ENCODE results near the gene LARP1B.
"Not testable (repeated sequence)": the region's sequence is repeated elsewhere in the genome, so short reads cannot be mapped to it uniquely, and the experiment has no call there.

The LARP1B gene

DNA sequence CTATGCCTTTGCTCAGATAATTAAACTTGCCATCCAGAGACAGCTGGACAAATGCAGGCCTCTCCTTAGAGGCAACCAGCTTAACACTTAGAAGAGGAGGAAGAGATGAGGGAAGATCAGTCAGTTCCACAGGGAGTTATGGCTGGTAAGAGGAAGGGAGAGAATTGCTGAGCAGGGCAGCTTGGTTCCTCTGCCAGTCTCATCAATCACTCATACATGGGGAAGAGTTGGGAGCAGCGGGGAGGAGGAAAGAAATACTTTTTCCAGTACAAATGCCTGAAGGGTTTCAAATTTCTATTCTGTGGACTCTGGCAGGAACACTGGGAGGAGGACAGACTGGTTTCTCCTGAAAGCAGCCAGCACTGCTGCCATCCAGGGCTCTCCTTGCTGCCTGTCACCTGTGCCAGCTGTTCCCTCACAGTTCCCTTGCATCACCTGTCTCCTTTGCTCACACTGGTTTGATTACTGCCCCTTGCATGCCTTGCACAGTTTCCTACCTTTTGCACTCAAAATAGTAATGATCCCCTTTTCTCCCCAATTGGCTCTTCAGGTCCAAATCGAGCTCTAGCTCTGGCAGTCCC lies 167.0 kb downstream of the LARP1B start:
- DNase-seq (ENCODE audit: low spot score) = no peak

- no peak for DNase-seq (ENCODE audit: low spot score)
Measured at GRCh38 chr4:128228845-128229795, 168.0 kb downstream of the LARP1B start.

GRCh38 chr4:128232719-128233118 lies 171.6 kb downstream of the LARP1B start:
- DNase-seq (ENCODE audit: low spot score) = no peak

DNA sequence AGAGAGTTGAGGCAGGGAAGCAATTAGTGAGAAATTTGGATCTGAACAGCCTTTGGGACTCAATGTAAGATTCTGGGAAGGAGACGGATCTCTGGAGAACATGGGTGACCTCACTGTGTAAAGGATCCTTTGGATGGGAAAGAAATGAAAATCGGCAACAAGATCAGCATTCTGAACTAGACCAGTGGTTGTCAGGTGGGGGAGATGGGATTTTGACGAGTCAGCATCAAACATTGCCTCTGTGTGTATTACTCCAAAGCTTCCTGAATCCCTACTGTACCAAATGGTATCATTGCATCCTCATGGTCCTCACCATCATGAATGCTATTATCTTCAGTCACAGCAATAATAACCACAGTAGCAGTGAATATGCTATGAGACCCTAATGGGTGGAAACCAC lies 173.7 kb downstream of the LARP1B start:
- DNase-seq (ENCODE audit: low spot score) = no peak

GRCh38 chr4:128241019-128241418 lies 179.9 kb downstream of the LARP1B start:
- no peak for DNase-seq (ENCODE audit: low spot score)

DNA sequence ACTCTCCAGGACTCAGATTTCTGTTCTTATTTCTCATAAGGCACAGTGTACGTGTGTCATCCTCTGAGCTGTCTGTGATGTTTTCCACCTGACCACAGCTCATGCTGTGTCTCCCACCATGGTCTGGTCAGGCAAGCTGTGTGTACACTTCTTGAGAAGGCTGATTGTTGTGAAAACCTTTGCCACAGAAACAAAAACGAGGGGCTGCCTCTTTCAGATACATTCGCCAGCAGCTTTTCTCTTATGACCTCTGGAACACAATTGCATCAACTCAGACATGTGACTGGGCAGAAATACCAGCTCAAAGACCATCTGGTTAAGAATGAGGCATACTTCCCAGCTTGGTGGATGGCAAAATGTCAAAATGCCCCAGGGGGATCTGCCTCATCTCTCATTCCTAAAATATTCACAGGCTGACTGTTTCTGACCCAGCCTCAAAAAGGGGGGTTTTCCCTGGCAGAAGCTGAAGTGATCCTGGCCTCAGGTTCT lies 180.4 kb downstream of the LARP1B start:
- DNase-seq (ENCODE audit: low spot score) = no peak

DNA sequence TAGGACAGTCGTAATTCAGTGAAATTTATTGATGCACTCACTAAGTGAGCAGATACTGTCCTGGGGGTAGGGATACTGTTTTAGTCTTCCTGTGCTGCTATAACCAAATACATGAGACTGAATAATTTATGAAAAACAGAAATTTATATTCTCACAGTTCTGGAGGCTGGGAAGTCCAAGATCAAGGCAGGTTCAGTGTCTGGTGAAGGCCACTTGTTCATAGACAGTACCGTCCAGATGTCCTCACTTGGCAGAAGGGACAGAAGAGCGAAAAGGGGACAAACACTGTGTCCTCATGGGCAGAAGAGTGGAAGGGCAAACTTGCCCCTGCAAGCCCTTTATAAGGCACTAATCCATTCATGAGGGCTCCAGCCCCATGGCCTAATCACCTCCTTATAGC lies 180.9 kb downstream of the LARP1B start:
- DNase-seq (ENCODE audit: low spot score) = no peak

DNA sequence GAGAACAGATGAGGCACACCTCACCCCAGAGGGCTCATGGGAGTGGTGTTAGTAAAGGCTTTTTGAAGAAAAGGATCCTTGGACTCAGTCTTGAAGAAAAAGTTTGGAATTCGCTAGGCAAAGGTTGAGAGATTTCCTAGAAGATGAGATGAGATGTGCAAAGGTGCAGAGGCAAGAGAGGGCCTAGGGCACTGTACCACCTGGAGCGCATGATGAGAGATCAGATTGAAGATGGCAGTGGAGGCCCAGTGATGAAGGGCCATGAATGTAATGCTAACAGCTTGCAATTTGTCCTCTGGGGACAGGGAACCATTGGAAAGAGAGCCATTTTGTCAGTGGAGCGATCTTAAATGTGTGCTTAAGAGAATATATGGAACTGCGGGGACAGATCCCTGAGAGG lies 181.5 kb downstream of the LARP1B start:
- DNase-seq (ENCODE audit: low spot score) = no peak

DNA sequence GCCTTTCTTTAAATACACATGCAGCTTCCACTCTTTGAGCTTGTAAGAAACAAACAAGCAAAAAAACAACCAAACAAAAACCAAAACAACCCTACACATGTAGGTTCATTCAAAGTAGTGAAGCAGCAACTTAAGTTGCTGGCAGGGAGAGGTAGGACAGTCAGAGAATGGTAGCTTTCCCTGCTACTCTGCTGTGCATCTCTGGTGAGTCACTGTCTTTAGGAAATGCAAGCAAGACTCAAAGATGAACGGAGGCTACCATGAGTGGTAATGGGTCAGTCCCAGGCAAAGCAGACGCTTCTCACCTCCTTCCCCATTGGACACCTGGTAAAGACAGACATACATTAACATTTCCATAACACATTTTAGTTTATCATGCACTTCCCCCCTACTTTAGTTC lies 183.3 kb downstream of the LARP1B start:
- DNase-seq (ENCODE audit: low spot score) = no peak

GRCh38 chr4:128245391-128245790 lies 184.3 kb downstream of the LARP1B start:
- not testable (repeated sequence) for DNase-seq (ENCODE audit: low spot score)

DNA sequence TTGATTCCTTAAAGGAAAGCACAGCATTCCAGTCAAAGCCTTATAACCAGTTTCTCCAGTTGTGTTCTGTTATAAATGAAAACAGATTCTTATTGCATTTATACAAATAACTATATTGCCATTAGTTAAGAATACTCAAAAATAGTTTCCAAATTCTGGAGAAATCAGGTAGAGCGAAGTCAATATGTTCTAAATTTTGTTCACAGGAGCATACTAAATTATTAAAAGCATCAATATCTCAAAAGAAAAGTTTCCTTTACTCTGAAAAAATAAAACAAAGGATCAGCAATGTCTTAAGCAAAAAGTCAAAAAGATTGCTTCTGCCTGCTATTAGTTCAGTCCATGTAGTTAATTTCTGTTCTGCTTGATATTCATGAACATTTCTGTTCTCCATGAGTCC lies 186.8 kb downstream of the LARP1B start:
- DNase-seq (ENCODE audit: low spot score) = no peak

- DNase-seq (ENCODE audit: low spot score) = no peak
Measured at GRCh38 chr4:128249787-128250668, 188.9 kb downstream of the LARP1B start.

GRCh38 chr4:128255906-128256305 lies 194.8 kb downstream of the LARP1B start:
- DNase-seq (ENCODE audit: low spot score) = no peak

- DNase-seq (ENCODE audit: low spot score) = no peak
Measured at GRCh38 chr4:128256539-128256938, 195.4 kb downstream of the LARP1B start.

DNA sequence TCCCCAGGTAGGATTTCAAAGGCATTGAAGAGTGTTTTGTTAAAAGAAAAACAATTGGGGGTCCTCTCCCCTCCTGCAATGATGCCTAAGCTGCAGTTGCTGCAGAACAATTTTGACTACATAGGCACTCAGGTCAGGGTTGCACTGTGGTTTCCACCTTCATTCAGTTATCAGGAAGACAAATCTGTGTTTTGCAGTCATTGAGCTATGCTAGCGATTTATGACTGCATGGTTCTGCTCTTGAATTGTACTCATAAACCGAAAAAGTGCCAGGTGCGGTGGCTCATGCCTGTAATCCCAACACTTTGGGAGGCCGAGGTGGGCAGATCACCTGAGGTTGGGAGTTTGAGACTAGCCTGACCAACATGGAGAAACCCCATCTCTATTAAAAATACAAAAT lies 197.1 kb downstream of the LARP1B start:
- DNase-seq (ENCODE audit: low spot score) = not testable (repeated sequence)

DNA sequence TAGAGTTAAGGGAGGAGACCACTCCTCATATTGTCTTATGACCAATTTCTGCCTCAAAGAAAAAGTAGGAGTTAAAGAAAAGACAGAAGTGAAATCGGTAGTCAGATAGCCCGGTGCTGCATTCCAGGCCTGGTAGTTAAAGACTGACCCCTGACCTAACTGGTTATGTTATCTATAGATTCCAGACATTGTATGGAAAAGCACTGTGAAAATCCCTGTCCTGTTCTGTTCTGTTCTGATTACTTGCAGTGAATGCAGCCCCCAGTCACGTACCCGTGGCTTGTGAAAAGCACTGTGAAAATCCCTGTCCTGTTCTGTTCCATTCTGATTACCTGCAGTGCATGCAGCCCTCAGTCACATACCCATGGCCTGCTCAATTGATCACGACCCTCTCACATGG lies 198.8 kb downstream of the LARP1B start:
- not testable (repeated sequence) for DNase-seq (ENCODE audit: low spot score)
